22Rv1 (cell line): Measurements from ENCODE around the gene BNIP2.

Source experiments
- ZFX ChIP-seq: fragments of 450-650 bp; IDR thresholded peaks from 2 replicates; pipeline ENCODE4 v1.6.1; 2017; ENCODE audit warnings: antibody characterized with exemption, borderline replicate concordance
- TF ChIP-seq, protein P1 (sequence below): fragments of 450-650 bp; IDR thresholded peaks from 2 replicates; pipeline ENCODE4 v1.5.1; 2017; ENCODE audit warnings: mild to moderate bottlenecking

DNA sequence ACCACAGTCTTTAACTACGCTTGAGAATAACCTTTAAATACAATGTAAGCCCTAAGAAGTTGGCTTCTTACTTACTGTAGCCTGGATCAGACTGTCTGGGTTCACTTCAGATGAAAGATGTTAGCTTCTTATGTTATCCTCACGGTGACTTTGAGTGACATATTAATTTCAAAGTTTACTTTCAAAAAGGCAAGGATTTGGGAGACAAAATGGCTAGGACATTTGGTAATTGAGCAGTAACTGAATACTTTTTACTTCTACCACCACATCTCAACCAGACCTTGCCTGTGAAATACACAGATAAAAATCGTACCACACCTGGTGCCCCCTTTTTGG, 36.0 kb upstream of the BNIP2 start:
- TF ChIP-seq, protein P1, sequence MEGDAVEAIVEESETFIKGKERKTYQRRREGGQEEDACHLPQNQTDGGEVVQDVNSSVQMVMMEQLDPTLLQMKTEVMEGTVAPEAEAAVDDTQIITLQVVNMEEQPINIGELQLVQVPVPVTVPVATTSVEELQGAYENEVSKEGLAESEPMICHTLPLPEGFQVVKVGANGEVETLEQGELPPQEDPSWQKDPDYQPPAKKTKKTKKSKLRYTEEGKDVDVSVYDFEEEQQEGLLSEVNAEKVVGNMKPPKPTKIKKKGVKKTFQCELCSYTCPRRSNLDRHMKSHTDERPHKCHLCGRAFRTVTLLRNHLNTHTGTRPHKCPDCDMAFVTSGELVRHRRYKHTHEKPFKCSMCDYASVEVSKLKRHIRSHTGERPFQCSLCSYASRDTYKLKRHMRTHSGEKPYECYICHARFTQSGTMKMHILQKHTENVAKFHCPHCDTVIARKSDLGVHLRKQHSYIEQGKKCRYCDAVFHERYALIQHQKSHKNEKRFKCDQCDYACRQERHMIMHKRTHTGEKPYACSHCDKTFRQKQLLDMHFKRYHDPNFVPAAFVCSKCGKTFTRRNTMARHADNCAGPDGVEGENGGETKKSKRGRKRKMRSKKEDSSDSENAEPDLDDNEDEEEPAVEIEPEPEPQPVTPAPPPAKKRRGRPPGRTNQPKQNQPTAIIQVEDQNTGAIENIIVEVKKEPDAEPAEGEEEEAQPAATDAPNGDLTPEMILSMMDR = peak; percentile 52
- no peak for TF ChIP-seq ZFX
